Panc1 (cell line): ENCODE data around the gene PTK7. TPM values are rescaled to one million over a fixed set of nuclear protein-coding genes. Genes with fewer than 3 reads are reported as not detected.

Source experiments
- ATAC-seq: fragments of 200-7000 bp; cut with Tn5 transposase; 2 replicates; pipeline ENCODE4 v1.9.1; 2020; ENCODE audit warnings: mild to moderate bottlenecking, moderate library complexity
- BruUV-seq: library from RNA; stranded (reverse); fragments of 400-500 nt; replicated peaks from 2 replicates; lab custom pipeline; 2021; lab: Mats Ljungman, UMichigan
- CTCF ChIA-PET: fragments of 300-600 bp; sonication (Branson Sonifier 250); formaldehyde crosslinking; loops from one replicate; lab custom pipeline; 2022; ENCODE audit warnings: antibody characterized with exemption; lab: Charles Lee
- POLR2A ChIA-PET: fragments of 300-600 bp; sonication (Branson Sonifier 250); formaldehyde crosslinking; loops from one replicate; lab custom pipeline; 2022; ENCODE audit warnings: antibody characterized with exemption; lab: Charles Lee
- DNase-seq: peaks from one replicate; pipeline ENCODE4 v3.0.0-alpha.2; 2010; ENCODE audit warnings: low read depth, low spot score
- H3K27ac ChIP-seq: 2 replicates; pipeline ENCODE4 v1.5.1; 2011; ENCODE audit warnings: mild to moderate bottlenecking, low read length, inconsistent platforms
- H3K27me3 ChIP-seq: fragments of 200-500 bp; sonication (Bioruptor generic); 2 replicates; pipeline ENCODE4 v1.6.0; 2014; ENCODE audit warnings: low read length, inconsistent platforms; ENCODE audit not compliant: control insufficient read depth, insufficient read depth
- H3K36me3 ChIP-seq: fragments of 200-500 bp; sonication (Bioruptor generic); 2 replicates; pipeline ENCODE4 v1.5.1; 2014; ENCODE audit warnings: inconsistent platforms, mild to moderate bottlenecking, low read length, moderate library complexity; ENCODE audit not compliant: control insufficient read depth, insufficient read depth
- H3K4me1 ChIP-seq: 2 replicates; pipeline ENCODE4 v1.5.1; 2011; ENCODE audit warnings: inconsistent platforms, mild to moderate bottlenecking, low read length, moderate library complexity; ENCODE audit not compliant: control insufficient read depth, insufficient read depth
- H3K4me3 ChIP-seq, 2 experiments: 2 replicates each; pipeline ENCODE4 v1.5.1; 2011 to 2012; ENCODE audit warnings: low read depth in 2 of 2, low read length in 2 of 2, mild to moderate bottlenecking in 2 of 2, inconsistent platforms in 1 of 2, moderate library complexity in 1 of 2
- H3K9me3 ChIP-seq: fragments of 200-500 bp; sonication (Bioruptor generic); 2 replicates; pipeline ENCODE4 v1.5.1; 2014; ENCODE audit warnings: low read depth, mild to moderate bottlenecking, inconsistent platforms, low read length, moderate library complexity; ENCODE audit not compliant: control insufficient read depth, insufficient read depth
- CTCF ChIP-seq: fragments of 450-650 bp; IDR thresholded peaks from 2 replicates; pipeline ENCODE4 v1.5.1; 2017; ENCODE audit warnings: mild to moderate bottlenecking
- POLR2AphosphoS5 ChIP-seq: IDR thresholded peaks from 2 replicates; pipeline ENCODE4 v1.6.1; 2012; ENCODE audit warnings: mild to moderate bottlenecking, low read depth, low read length, moderate library complexity
- REST ChIP-seq, 2 experiments: IDR thresholded peaks; 2 replicates each; pipeline ENCODE4 v1.6.1; 2011 to 2012; ENCODE audit warnings: low read depth in 2 of 2, control low read depth in 1 of 2, low read length in 1 of 2, mild to moderate bottlenecking in 1 of 2, moderate library complexity in 1 of 2; ENCODE audit not compliant: insufficient read depth in 1 of 2
- SIN3A ChIP-seq: IDR thresholded peaks from 2 replicates; pipeline ENCODE4 v1.6.1; 2012; ENCODE audit warnings: low read depth, mild to moderate bottlenecking, low read length, moderate library complexity, borderline replicate concordance; ENCODE audit not compliant: insufficient read depth
- TCF7L2 ChIP-seq: IDR thresholded peaks from 2 replicates; pipeline ENCODE4 v1.6.1; 2011; ENCODE audit warnings: mild to moderate bottlenecking, low read depth, low read length, inconsistent platforms
- in situ Hi-C: cut with HindIII; loops from 2 replicates; pipeline ENCODE4 v1.10.0; 2016; ENCODE audit warnings: low sequenced_read_pairs, low pct_unique_long_range_greater_than_20kb
- intact Hi-C: fragments of 100-400 bp; cut with micrococcal nuclease; formaldehyde crosslinking; loops from one replicate; pipeline ENCODE4 v1.10.0; 2022; ENCODE audit not compliant: unreplicated experiment
- total RNA-seq: library from RNA; stranded (reverse); gene quantifications from one replicate; pipeline ENCODE4 v1.2.1, GENCODE V29; 2021; ENCODE audit not compliant: unreplicated experiment

Gene PTK7
- total RNA-seq, 1 experiment from 2014 or later: 240 TPM

- no peaks in the 10 kb centered on the region for H3K27me3 ChIP-seq
- ChIA-PET CTCF (interaction anchor here (0.5 kb wide), 1 partner anchor 119 kb away, joined by 7 read pairs; no protein-coding TSS in a partner anchor), POLR2A (no interaction called here)
- ATAC-seq (no peak), DNase-seq (no peak)
- no peak overlapping the region for H3K4me3 ChIP-seq
- in situ Hi-C loops (no loop called here), intact Hi-C loops (no loop called here)
- TF ChIP-seq SIN3A (no peak), REST (IDR thresholded peaks at IDR 0.05; ENCODE audit: insufficient read depth in 1 of 2, low read depth in 2 of 2, low read length in 1 of 2) (no peak), TCF7L2 (no peak), POLR2AphosphoS5 (no peak)
- H3K4me1 ChIP-seq: peaks cover 11% of the 10 kb centered on the region
- H3K9me3 ChIP-seq: no peaks in the 10 kb centered on the region
- H3K27ac ChIP-seq: peak overlapping the region; percentile 87; the same call in 1 of the 2 replicates
- BruUV-seq: no TSS peak
- H3K36me3 ChIP-seq: peaks cover 5% of the 10 kb centered on the region; the same call in 1 of the 2 replicates
Measured at GRCh38 chr6:43060755-43061633, 15.1 kb upstream of the PTK7 start.

GRCh38 chr6:43061861-43062260, 14.3 kb upstream of the PTK7 start:
- Histone ChIP-seq H3K27me3 (no peaks in the 10 kb centered on the region), H3K27ac (no peak overlapping the region), H3K4me1 (peaks cover 11% of the 10 kb centered on the region), H3K9me3 (no peaks in the 10 kb centered on the region), H3K36me3 (peaks cover 5% of the 10 kb centered on the region; the same call in 1 of the 2 replicates), H3K4me3 (no peak overlapping the region)
- ChIA-PET POLR2A (no interaction called here), CTCF (no interaction called here)
- no peak for ATAC-seq
- BruUV-seq: no TSS peak
- no peak for DNase-seq
- intact Hi-C loops (no loop called here), in situ Hi-C loops (no loop called here)
- TF ChIP-seq SIN3A (no peak), TCF7L2 (no peak)

GRCh38 chr6:43062818-43063217, 13.3 kb upstream of the PTK7 start:
- Histone ChIP-seq H3K4me1 (peaks cover 11% of the 10 kb centered on the region), H3K9me3 (no peaks in the 10 kb centered on the region), H3K4me3 (no peak overlapping the region), H3K36me3 (peaks cover 5% of the 10 kb centered on the region; the same call in 1 of the 2 replicates), H3K27ac (no peak overlapping the region), H3K27me3 (no peaks in the 10 kb centered on the region)
- ATAC-seq: no peak
- in situ Hi-C loops (no loop called here), intact Hi-C loops (no loop called here)
- TF ChIP-seq TCF7L2: no peak
- TF ChIP-seq POLR2AphosphoS5: no peak
- no peak for TF ChIP-seq CTCF
- TF ChIP-seq SIN3A: no peak
- TF ChIP-seq REST (IDR thresholded peaks at IDR 0.05; ENCODE audit: insufficient read depth in 1 of 2, low read depth in 2 of 2, low read length in 1 of 2): no peak
- ChIA-PET CTCF (no interaction called here), POLR2A (no interaction called here)
- no TSS peak for BruUV-seq
- no peak for DNase-seq
